ENCODE measurements around the gene ASTN2.
"Not testable (repeated sequence)": the region's sequence is repeated elsewhere in the genome, so short reads cannot be mapped to it uniquely, and the experiment has no call there.

ASTN2 gene

GRCh38 chr9:116899337-116900006, 515.4 kb downstream of the ASTN2 start:
- TF ChIP-seq CTCF (IDR thresholded peaks at IDR 0.05; ENCODE audit: low read depth, low read length): no peak
- Histone ChIP-seq H3K36me3 (peaks cover 5% of the 10 kb centered on the region; the same call in 1 of the 2 replicates), H3K27me3 (ENCODE audit: insufficient read depth, low read depth, severe bottlenecking) (no peaks in the 10 kb centered on the region), H3K9me3 (ENCODE audit: severe bottlenecking) (no peaks in the 10 kb centered on the region), H3K27ac (no peak overlapping the region), H3K4me3 (ENCODE audit: low read depth, low read length) (no peak overlapping the region)
- no peak for DNase-seq

DNA sequence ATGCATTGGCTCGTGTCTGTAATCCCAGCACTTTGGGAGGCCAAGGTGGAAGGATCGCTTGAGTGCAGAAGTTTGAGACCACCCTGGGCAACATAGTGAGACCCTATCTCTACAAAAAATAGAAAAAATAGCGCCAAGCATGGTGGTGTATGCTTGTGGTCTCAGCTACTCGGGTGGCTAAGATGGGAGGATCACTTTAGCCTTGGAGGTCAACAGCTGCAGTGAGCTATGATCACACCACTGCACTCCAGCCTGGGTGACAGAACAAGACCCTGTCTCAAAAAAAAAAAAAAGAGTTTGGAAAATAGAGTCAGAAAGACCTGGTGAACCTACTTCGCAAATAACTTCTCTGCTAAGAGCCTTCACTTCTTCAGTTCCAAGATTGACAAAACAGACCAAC, 516.7 kb downstream of the ASTN2 start:
- not testable (repeated sequence) for H3K36me3 ChIP-seq; H3K27me3 ChIP-seq (ENCODE audit: insufficient read depth, low read depth, severe bottlenecking); H3K9me3 ChIP-seq (ENCODE audit: severe bottlenecking); DNase-seq; H3K27ac ChIP-seq; H3K4me3 ChIP-seq (ENCODE audit: low read depth, low read length)

DNA sequence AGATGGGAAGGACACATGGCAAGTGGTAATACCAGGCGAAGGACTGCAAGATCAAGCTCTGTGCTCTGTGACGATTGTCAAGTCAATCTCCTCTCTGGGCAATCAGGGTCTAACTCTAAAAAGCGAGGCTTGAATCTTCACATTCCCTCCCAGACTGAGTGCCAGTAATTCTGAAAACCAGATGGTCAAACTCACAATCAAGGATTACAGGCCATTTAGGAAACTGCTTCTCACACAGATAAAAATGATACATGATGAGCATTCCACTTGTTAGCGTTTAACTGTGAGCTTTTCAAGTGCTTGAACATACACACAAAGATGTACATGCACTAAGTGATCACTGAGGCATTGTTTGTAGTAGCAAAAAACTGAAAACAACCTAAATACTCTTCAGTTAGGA, 517.7 kb downstream of the ASTN2 start:
- H3K36me3 ChIP-seq: no peaks in the 10 kb centered on the region
- DNase-seq: no peak

DNA sequence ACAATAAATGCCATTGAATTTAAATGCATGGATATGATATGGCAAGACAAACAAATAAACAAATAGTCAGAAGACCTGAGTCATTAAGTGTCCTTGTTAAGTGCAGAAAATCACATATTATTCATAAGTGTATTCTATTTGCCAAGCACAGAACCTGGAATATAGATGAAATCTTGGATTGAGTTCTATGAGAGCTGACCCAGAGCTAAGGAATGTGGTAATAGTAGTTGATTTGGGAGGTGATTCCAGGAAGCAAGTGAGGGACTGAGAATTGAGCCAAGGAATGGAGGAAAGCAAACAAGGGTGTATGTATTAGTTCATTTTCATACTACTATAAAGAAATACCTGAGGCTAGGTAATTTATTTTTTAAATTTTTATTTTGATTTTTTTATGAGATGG, 518.9 kb downstream of the ASTN2 start:
- TF ChIP-seq CTCF (IDR thresholded peaks at IDR 0.05; ENCODE audit: low read depth, low read length): no peak
- DNase-seq: no peak
- Histone ChIP-seq H3K9me3 (ENCODE audit: severe bottlenecking) (no peaks in the 10 kb centered on the region), H3K36me3 (no peaks in the 10 kb centered on the region), H3K4me3 (ENCODE audit: low read depth, low read length) (no peak overlapping the region), H3K27me3 (ENCODE audit: insufficient read depth, low read depth, severe bottlenecking) (no peaks in the 10 kb centered on the region), H3K27ac (no peak overlapping the region)

More for the DNA sequence above, 517.7 kb downstream of the ASTN2 start:
- Histone ChIP-seq H3K9me3 (ENCODE audit: severe bottlenecking) (no peaks in the 10 kb centered on the region), H3K4me3 (ENCODE audit: low read depth, low read length) (no peak overlapping the region), H3K27me3 (ENCODE audit: insufficient read depth, low read depth, severe bottlenecking) (no peaks in the 10 kb centered on the region), H3K27ac (no peak overlapping the region)
- TF ChIP-seq CTCF (IDR thresholded peaks at IDR 0.05; ENCODE audit: low read depth, low read length): no peak

DNA sequence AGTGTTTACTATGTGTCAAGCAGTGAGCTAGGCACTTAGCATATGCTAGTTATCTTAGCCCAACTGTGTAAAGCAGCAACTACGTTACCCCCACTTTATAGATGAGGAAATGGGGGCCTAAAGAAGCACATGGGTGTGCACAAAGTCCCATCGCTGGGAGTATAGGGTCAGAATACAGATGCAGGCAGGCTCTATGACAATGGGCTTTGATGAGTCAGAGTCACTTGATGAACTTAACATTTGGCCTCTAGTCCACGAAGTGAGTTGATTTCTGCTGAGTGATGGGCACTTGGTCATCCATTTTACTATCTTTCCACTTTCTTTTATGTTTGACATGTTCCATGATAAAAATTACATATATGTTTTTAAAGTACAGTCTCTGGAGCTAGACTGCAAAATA, 523.4 kb downstream of the ASTN2 start:
- Histone ChIP-seq H3K27ac (no peak overlapping the region), H3K4me3 (ENCODE audit: low read depth, low read length) (no peak overlapping the region), H3K36me3 (no peaks in the 10 kb centered on the region), H3K9me3 (ENCODE audit: severe bottlenecking) (no peaks in the 10 kb centered on the region), H3K27me3 (ENCODE audit: insufficient read depth, low read depth, severe bottlenecking) (no peaks in the 10 kb centered on the region)
- TF ChIP-seq CTCF (IDR thresholded peaks at IDR 0.05; ENCODE audit: low read depth, low read length): no peak
- no peak for DNase-seq

DNA sequence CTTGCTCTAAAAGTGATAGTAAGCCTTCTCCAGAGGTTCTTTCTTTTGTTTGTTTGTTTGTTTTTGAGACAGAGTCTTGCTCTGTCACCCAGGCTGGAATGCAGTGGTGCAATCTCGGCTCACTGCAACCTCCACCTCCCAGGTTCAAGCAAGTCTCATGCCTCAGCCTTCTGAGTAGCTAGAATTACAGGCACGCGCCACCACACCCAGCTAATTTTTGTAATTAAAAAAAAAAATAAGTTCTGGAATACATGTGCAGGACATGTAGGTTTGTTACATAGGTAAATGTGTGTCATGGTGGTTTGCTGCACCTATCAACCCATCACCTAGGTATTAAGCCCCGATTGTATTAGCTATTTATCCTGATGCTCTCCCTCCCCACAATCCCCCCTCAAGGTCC, 526.4 kb downstream of the ASTN2 start:
- H3K4me3 ChIP-seq (ENCODE audit: low read depth, low read length); H3K9me3 ChIP-seq (ENCODE audit: severe bottlenecking); DNase-seq; H3K27me3 ChIP-seq (ENCODE audit: insufficient read depth, low read depth, severe bottlenecking); H3K36me3 ChIP-seq; H3K27ac ChIP-seq: not testable (repeated sequence)

DNA sequence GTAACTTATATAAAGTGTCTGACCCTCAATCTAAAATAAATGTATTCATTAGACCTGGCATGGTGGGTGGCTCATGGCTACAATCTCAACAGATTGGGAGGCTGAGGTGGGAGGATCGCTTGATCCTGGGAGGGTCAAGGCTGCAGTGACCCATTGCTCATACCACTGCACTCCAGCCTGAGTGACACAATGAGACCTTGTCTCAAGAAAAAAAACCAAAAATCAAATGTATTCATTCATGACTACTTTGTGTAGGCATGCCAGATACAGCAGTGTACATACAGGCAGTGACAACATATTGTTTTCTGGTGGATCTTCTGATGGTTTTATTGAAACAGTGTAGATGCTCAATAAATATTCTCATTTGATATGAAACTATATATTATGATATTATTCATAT, 526.8 kb downstream of the ASTN2 start:
- Histone ChIP-seq H3K4me3 (ENCODE audit: low read depth, low read length) (no peak overlapping the region), H3K36me3 (no peaks in the 10 kb centered on the region), H3K27ac (no peak overlapping the region), H3K27me3 (ENCODE audit: insufficient read depth, low read depth, severe bottlenecking) (no peaks in the 10 kb centered on the region), H3K9me3 (ENCODE audit: severe bottlenecking) (no peaks in the 10 kb centered on the region)
- no peak for DNase-seq
- TF ChIP-seq CTCF (IDR thresholded peaks at IDR 0.05; ENCODE audit: low read depth, low read length): no peak
